ENCODE data around the gene LCLAT1. TPM values are rescaled to one million over a fixed set of nuclear protein-coding genes. Genes with fewer than 3 reads are reported as not detected.

Gene LCLAT1
- total RNA-seq, 4 donors from 2014 or later: 0.88 to 116 (median 33.3) TPM

GRCh38 chr2:30686669-30687068 is 239.6 kb downstream of the LCLAT1 start:
- H3K4me3 ChIP-seq: no peak overlapping the region
- no peak for DNase-seq
- no peaks in the 10 kb centered on the region for H3K27me3 ChIP-seq
- no peaks in the 10 kb centered on the region for H3K9me3 ChIP-seq
- H3K4me1 ChIP-seq: peaks cover 5 to 11% of the 10 kb centered on the region in 2 donors
- H3K36me3 ChIP-seq: no peaks in the 10 kb centered on the region
- TF ChIP-seq CTCF (IDR thresholded peaks at IDR 0.05): no peak
- TF ChIP-seq POLR2A (IDR thresholded peaks at IDR 0.05): no peak
- intact Hi-C loops (cut with DNase I; ENCODE audit: low total_unique reads): no loop called here
- no peak overlapping the region for H3K27ac ChIP-seq

GRCh38 chr2:30688956-30689401 is 241.9 kb downstream of the LCLAT1 start:
- no peak for DNase-seq
- no peaks in the 10 kb centered on the region for H3K9me3 ChIP-seq
- H3K36me3 ChIP-seq: no peaks in the 10 kb centered on the region
- intact Hi-C loops (cut with DNase I; ENCODE audit: low total_unique reads): no loop called here
- peaks cover 5 to 15% of the 10 kb centered on the region in 2 donors for H3K4me1 ChIP-seq
- no peak overlapping the region for H3K4me3 ChIP-seq
- TF ChIP-seq CTCF (IDR thresholded peaks at IDR 0.05): no peak
- TF ChIP-seq POLR2A (IDR thresholded peaks at IDR 0.05): no peak
- peak overlapping the region; percentile 80 to 88 for H3K27ac ChIP-seq
- H3K27me3 ChIP-seq: no peaks in the 10 kb centered on the region

- peaks cover 5 to 20% of the 10 kb centered on the region in 2 donors for H3K4me1 ChIP-seq
- intact Hi-C loops (cut with DNase I; ENCODE audit: low total_unique reads): no loop called here
- no peaks in the 10 kb centered on the region for H3K36me3 ChIP-seq
- H3K27ac ChIP-seq: peak overlapping the region; percentile 80 to 88
- TF ChIP-seq CTCF (IDR thresholded peaks at IDR 0.05) (no peak), POLR2A (IDR thresholded peaks at IDR 0.05) (no peak)
- H3K9me3 ChIP-seq: no peaks in the 10 kb centered on the region
- H3K27me3 ChIP-seq: no peaks in the 10 kb centered on the region
- no peak overlapping the region for H3K4me3 ChIP-seq
- no peak for DNase-seq
Observed at GRCh38 chr2:30689496-30690125, 242.6 kb downstream of the LCLAT1 start.

GRCh38 chr2:30690126-30690561 is 243.1 kb downstream of the LCLAT1 start:
- no peaks in the 10 kb centered on the region for H3K27me3 ChIP-seq
- intact Hi-C loops (cut with DNase I; ENCODE audit: low total_unique reads): no loop called here
- no peaks in the 10 kb centered on the region for H3K9me3 ChIP-seq
- no peaks in the 10 kb centered on the region for H3K36me3 ChIP-seq
- TF ChIP-seq POLR2A (IDR thresholded peaks at IDR 0.05) (no peak), CTCF (IDR thresholded peaks at IDR 0.05) (no peak)
- H3K27ac ChIP-seq: peak overlapping the region; percentile 80 to 88
- H3K4me1 ChIP-seq: peaks cover 5 to 20% of the 10 kb centered on the region in 2 donors
- peak; percentile 52 to 61 for DNase-seq
- no peak overlapping the region for H3K4me3 ChIP-seq

GRCh38 chr2:30691091-30691947 is 244.3 kb downstream of the LCLAT1 start:
- peaks cover 5 to 20% of the 10 kb centered on the region in 2 donors for H3K4me1 ChIP-seq

More at GRCh38 chr2:30691091-30691947, 244.3 kb downstream of the LCLAT1 start:
- Histone ChIP-seq H3K27me3 (no peaks in the 10 kb centered on the region), H3K36me3 (no peaks in the 10 kb centered on the region), H3K4me3 (no peak overlapping the region), H3K9me3 (no peaks in the 10 kb centered on the region), H3K27ac (peak overlapping the region; percentile 80 to 88)
- DNase-seq: no peak
- intact Hi-C loops (cut with DNase I; ENCODE audit: low total_unique reads): no loop called here
- no peak for TF ChIP-seq CTCF (IDR thresholded peaks at IDR 0.05)
- no peak for TF ChIP-seq POLR2A (IDR thresholded peaks at IDR 0.05)

Measured in uterus (tissue), 4 donors.